Prostate gland (tissue), 2 donors: ENCODE results near the gene AARS2.

ENCODE experiments used
- CTCF ChIP-seq, 4 experiments: fragments of 200-600 bp in 2 of 4; fragments of 450-650 bp in 2 of 4; sonication (generic) in 2 of 4; IDR thresholded peaks; 1 replicate in 3 of 4; 2 replicates in 1 of 4; pipeline ENCODE4 v1.5.1; 2016 to 2019; ENCODE audit warnings: antibody characterized with exemption in 4 of 4, mild to moderate bottlenecking in 2 of 4, moderate library complexity in 2 of 4
- POLR2A ChIP-seq: fragments of 450-650 bp; IDR thresholded peaks from one replicate; pipeline ENCODE4 v1.6.1; 2016; ENCODE audit warnings: antibody characterized with exemption, mild to moderate bottlenecking
- POLR2AphosphoS5 ChIP-seq: sonication (generic); formaldehyde crosslinking; IDR thresholded peaks from one replicate; pipeline ENCODE4 v1.6.1; 2017; ENCODE audit warnings: antibody characterized with exemption

GRCh38 chr6:44289726-44290260 is 23.4 kb downstream of the AARS2 start:
- TF ChIP-seq CTCF (IDR thresholded peaks at IDR 0.05) (no peak), POLR2A (no peak), POLR2AphosphoS5 (no peak)
